NCI-H510A (cell line): ENCODE results near the gene TAS2R60.
A peak's percentile ranks its signal among the peaks of the same experiment; 100 is the strongest.
"Not testable (repeated sequence)": the region's sequence is repeated elsewhere in the genome, so short reads cannot be mapped to it uniquely, and the experiment has no call there.

ENCODE experiments used
- DNase-seq: peaks from one replicate; lab custom pipeline; 2025; lab: John Stamatoyannopoulos, UW

Gene TAS2R60

GRCh38 chr7:143443153-143443552 lies at the start of gene TAS2R60:
TSS of gene TAS2R60 (plus strand) at chr7:143443453. CDS start at chr7:143443453, 0 bp downstream.
- no peak for DNase-seq

GRCh38 chr7:143394068-143394467 lies 49.2 kb upstream of the TAS2R60 start:
- no peak for DNase-seq

- DNase-seq: no peak
Observed at GRCh38 chr7:143394777-143395176, 48.5 kb upstream of the TAS2R60 start.

GRCh38 chr7:143395187-143396149 lies 47.8 kb upstream of the TAS2R60 start:
- DNase-seq: no peak

- DNase-seq: no peak
Observed at GRCh38 chr7:143396182-143396581, 47.1 kb upstream of the TAS2R60 start.

- no peak for DNase-seq
Observed at GRCh38 chr7:143396625-143397556, 46.4 kb upstream of the TAS2R60 start.

- no peak for DNase-seq
Observed at GRCh38 chr7:143397710-143398530, 45.3 kb upstream of the TAS2R60 start.

GRCh38 chr7:143398616-143399015 lies 44.6 kb upstream of the TAS2R60 start:
- no peak for DNase-seq

GRCh38 chr7:143399151-143399550 lies 44.1 kb upstream of the TAS2R60 start:
- DNase-seq: no peak

- no peak for DNase-seq
Observed at GRCh38 chr7:143399642-143400041, 43.6 kb upstream of the TAS2R60 start.

- DNase-seq: no peak
Observed at GRCh38 chr7:143401265-143401664, 42.0 kb upstream of the TAS2R60 start.

GRCh38 chr7:143402233-143402632 lies 41.0 kb upstream of the TAS2R60 start:
- not testable (repeated sequence) for DNase-seq

GRCh38 chr7:143405173-143406001 lies 37.9 kb upstream of the TAS2R60 start:
- DNase-seq: no peak

GRCh38 chr7:143406002-143406357 lies 37.3 kb upstream of the TAS2R60 start:
- no peak for DNase-seq

GRCh38 chr7:143407287-143408251 lies 35.7 kb upstream of the TAS2R60 start:
- no peak for DNase-seq

- no peak for DNase-seq
Observed at GRCh38 chr7:143408252-143408685, 35.0 kb upstream of the TAS2R60 start.

GRCh38 chr7:143408686-143409561 lies 34.3 kb upstream of the TAS2R60 start, which contains the start of gene EPHA1:
TSS of gene EPHA1 (minus strand) at chr7:143408856. CDS start at chr7:143408805, 51 bp downstream.
- peak; percentile 33 for DNase-seq

- DNase-seq: no peak
Observed at GRCh38 chr7:143410521-143411004, 32.7 kb upstream of the TAS2R60 start.
